ENCODE results near the gene SLC2A11.

DNA sequence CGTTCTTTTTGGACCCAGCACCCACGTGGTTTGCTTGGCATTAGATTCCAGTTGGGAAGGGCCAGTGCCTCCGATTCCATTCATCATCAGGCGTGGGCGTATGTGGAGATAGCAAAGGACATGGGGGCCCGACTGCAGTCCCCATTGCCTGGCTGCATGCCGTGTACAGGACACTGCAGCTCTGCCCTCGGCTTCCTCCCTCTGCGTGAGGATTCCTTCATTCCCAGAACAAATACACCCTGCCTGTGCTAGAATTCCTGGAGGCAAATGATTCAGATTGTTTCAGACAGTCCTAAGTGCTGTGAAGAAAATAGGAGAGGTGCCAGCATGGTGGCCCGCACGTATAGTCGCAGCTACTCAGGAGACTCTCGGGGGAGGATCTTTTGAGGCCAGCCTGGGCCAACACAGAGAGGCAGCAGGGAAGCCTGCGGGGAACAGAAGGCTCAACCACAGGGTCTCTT is 34.3 kb upstream of the SLC2A11 start:
- TF ChIP-seq, protein P1, sequence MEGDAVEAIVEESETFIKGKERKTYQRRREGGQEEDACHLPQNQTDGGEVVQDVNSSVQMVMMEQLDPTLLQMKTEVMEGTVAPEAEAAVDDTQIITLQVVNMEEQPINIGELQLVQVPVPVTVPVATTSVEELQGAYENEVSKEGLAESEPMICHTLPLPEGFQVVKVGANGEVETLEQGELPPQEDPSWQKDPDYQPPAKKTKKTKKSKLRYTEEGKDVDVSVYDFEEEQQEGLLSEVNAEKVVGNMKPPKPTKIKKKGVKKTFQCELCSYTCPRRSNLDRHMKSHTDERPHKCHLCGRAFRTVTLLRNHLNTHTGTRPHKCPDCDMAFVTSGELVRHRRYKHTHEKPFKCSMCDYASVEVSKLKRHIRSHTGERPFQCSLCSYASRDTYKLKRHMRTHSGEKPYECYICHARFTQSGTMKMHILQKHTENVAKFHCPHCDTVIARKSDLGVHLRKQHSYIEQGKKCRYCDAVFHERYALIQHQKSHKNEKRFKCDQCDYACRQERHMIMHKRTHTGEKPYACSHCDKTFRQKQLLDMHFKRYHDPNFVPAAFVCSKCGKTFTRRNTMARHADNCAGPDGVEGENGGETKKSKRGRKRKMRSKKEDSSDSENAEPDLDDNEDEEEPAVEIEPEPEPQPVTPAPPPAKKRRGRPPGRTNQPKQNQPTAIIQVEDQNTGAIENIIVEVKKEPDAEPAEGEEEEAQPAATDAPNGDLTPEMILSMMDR (IDR thresholded peaks at IDR 0.05; ENCODE audit: poor library complexity, severe bottlenecking): no peak
- TF ChIP-seq POLR2AphosphoS5 (IDR thresholded peaks at IDR 0.05) (no peak), MXI1 (conservative IDR thresholded peaks at IDR 0.05; ENCODE audit: poor library complexity, severe bottlenecking) (no peak)
- TF ChIP-seq, protein P2, sequence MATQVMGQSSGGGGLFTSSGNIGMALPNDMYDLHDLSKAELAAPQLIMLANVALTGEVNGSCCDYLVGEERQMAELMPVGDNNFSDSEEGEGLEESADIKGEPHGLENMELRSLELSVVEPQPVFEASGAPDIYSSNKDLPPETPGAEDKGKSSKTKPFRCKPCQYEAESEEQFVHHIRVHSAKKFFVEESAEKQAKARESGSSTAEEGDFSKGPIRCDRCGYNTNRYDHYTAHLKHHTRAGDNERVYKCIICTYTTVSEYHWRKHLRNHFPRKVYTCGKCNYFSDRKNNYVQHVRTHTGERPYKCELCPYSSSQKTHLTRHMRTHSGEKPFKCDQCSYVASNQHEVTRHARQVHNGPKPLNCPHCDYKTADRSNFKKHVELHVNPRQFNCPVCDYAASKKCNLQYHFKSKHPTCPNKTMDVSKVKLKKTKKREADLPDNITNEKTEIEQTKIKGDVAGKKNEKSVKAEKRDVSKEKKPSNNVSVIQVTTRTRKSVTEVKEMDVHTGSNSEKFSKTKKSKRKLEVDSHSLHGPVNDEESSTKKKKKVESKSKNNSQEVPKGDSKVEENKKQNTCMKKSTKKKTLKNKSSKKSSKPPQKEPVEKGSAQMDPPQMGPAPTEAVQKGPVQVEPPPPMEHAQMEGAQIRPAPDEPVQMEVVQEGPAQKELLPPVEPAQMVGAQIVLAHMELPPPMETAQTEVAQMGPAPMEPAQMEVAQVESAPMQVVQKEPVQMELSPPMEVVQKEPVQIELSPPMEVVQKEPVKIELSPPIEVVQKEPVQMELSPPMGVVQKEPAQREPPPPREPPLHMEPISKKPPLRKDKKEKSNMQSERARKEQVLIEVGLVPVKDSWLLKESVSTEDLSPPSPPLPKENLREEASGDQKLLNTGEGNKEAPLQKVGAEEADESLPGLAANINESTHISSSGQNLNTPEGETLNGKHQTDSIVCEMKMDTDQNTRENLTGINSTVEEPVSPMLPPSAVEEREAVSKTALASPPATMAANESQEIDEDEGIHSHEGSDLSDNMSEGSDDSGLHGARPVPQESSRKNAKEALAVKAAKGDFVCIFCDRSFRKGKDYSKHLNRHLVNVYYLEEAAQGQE (IDR thresholded peaks at IDR 0.05; ENCODE audit: borderline replicate concordance): no peak
